RWPE1 (cell line): ENCODE data around the gene TRPM3.

Source experiments
- CTCF ChIA-PET: fragments of 350-600 bp; sonication (Branson Sonifier 250); formaldehyde crosslinking; extraction: SDS; loops from one replicate; lab custom pipeline; 2021; lab: Yijun Ruan, JAX
- POLR2A ChIA-PET: fragments of 400-600 bp; formaldehyde crosslinking; extraction: SDS; loops from one replicate; lab custom pipeline; 2020; ENCODE audit warnings: antibody characterized with exemption; ENCODE audit not compliant: low non-redundant PET; lab: Yijun Ruan, JAX
- DNase-seq: peaks from one replicate; pipeline ENCODE4 v3.0.0; 2012; ENCODE audit warnings: low spot score
- H3K27ac ChIP-seq: fragments of 450-650 bp; 2 replicates; pipeline ENCODE4 v1.5.1; 2017
- CTCF ChIP-seq: fragments of 450-650 bp; conservative IDR thresholded peaks from 2 replicates; pipeline ENCODE4 v1.5.1; 2017; ENCODE audit warnings: low read depth, mild to moderate bottlenecking

The TRPM3 gene

GRCh38 chr9:70995511-70995910 is 125.9 kb downstream of the TRPM3 start:
- TF ChIP-seq CTCF: no peak
- H3K27ac ChIP-seq: no peak overlapping the region
- POLR2A ChIA-PET: no interaction called here
- CTCF ChIA-PET: interaction anchor here (0.6 to 0.7 kb wide), 2 partner anchors 17 to 373 kb away, joined by 3 to 5 read pairs; no protein-coding TSS in a partner anchor
- DNase-seq: no peak

GRCh38 chr9:70994582-70994981 is 126.8 kb downstream of the TRPM3 start:
- TF ChIP-seq CTCF: no peak
- H3K27ac ChIP-seq: no peak overlapping the region
- POLR2A ChIA-PET: no interaction called here
- CTCF ChIA-PET: interaction anchor here (0.5 kb wide), 1 partner anchor 1015 kb away, joined by 7 read pairs; no protein-coding TSS in a partner anchor
- DNase-seq: no peak

GRCh38 chr9:70988551-70988950 is 132.9 kb downstream of the TRPM3 start:
- DNase-seq: no peak
- ChIA-PET POLR2A (no interaction called here), CTCF (interaction anchor here (0.6 to 0.7 kb wide), 3 partner anchors 13 to 203 kb away, joined by 3 to 4 read pairs (median 3); no protein-coding TSS in a partner anchor)
- no peak overlapping the region for H3K27ac ChIP-seq
- no peak for TF ChIP-seq CTCF

DNA sequence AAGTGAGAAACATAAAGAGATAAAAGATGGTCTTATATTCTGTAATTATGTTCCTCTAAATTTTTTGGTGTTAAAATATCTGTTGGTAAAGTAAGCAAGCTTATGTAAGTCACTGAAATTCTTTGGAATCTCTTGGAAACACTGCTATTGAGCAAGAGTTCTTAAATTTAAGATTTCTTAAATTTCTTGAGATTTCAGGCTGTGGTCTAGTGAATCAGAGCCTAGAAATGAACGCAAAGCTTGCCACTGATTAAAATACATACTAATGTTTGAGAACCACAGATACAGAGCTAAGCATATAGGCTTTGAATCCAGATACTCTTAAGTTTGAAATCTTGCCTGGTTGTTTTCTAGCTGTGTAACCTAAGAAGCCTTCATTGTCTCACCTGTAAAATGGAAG is 133.4 kb downstream of the TRPM3 start:
- ChIA-PET CTCF (interaction anchor here (0.6 kb wide), 1 partner anchor 90 kb away, joined by 4 read pairs; no protein-coding TSS in a partner anchor), POLR2A (no interaction called here)
- no peak overlapping the region for H3K27ac ChIP-seq
- no peak for DNase-seq
- TF ChIP-seq CTCF: no peak

DNA sequence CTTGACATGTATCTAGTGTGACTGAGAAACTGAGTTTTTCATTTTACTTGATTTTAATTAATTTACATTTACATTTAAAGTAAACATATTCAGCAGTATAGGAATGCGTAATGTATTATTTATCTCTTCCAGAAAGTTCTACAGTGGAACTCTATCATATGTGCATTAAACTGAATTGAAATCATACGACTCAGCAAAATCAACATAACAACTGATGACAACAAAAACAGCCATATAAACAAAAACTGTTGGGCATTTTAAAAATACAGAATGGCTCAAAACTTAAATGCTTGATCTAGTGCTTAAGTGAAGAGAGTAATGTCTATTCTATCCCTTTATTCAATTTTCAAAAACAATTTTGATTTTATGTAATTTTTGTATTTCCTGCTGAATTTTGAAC is 134.4 kb downstream of the TRPM3 start:
- no peak for DNase-seq
- ChIA-PET CTCF (no interaction called here), POLR2A (no interaction called here)
- H3K27ac ChIP-seq: no peak overlapping the region
- TF ChIP-seq CTCF: no peak

DNA sequence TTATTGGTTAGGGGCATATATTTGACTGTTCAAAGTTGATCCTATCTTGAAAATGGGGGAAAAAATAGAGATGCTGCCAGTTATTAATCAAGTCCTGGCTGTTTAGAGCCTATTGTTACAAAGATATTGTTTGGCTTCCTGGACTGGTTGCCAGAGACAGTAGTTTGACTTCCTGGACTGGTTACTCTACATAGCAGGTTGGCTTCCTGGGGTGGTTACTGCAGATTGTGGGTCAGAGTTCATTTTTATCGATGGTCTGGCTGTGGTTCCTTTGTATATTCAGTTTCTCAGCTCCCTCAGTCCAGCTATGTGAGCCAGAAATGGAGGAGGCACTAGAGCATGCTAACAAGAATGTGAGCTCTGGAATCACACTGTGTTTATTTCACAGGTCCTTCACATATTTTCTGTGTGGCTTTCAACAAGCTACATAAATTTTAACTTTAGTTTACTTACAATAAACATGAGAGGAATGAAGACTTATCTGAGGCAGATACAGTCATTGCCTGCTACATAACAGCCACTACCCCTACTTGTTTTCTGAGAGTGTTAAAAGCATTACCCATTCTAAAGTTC is 137.6 kb downstream of the TRPM3 start:
- no peak overlapping the region for H3K27ac ChIP-seq
- DNase-seq: no peak
- ChIA-PET CTCF (no interaction called here), POLR2A (no interaction called here)
- no peak for TF ChIP-seq CTCF
